Measurements from ENCODE around the gene CNPY4.

Gene CNPY4

DNA sequence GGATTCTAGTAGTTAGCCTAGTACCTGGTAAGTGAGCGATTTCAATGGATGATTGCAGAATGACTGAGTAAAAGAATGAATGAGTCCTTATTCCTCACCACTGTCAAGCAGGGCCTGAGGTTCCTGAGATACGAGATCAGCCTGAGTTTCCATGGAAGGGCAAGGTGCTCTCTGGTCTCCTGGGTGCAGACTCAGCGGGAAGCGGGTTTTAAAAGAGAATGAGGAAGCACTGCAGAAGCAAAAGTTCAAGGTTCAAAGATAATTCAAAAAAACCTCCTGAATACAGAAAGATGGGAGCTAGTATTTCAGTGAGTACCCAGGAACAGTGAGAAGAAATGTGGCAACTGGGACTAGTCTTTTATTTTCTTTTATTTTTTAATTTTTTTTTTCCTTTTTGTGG lies 42.2 kb upstream of the CNPY4 start:
- CTCF ChIA-PET: interaction anchor here (0.6 kb wide), 1 partner anchor 81 kb away, joined by 4 read pairs; no protein-coding TSS in a partner anchor
- H3K27ac ChIP-seq: no peak overlapping the region
- POLR2A ChIA-PET (ENCODE audit: low non-redundant PET): no interaction called here
- no peak for DNase-seq (ENCODE audit: low spot score)
- TF ChIP-seq, protein P1, sequence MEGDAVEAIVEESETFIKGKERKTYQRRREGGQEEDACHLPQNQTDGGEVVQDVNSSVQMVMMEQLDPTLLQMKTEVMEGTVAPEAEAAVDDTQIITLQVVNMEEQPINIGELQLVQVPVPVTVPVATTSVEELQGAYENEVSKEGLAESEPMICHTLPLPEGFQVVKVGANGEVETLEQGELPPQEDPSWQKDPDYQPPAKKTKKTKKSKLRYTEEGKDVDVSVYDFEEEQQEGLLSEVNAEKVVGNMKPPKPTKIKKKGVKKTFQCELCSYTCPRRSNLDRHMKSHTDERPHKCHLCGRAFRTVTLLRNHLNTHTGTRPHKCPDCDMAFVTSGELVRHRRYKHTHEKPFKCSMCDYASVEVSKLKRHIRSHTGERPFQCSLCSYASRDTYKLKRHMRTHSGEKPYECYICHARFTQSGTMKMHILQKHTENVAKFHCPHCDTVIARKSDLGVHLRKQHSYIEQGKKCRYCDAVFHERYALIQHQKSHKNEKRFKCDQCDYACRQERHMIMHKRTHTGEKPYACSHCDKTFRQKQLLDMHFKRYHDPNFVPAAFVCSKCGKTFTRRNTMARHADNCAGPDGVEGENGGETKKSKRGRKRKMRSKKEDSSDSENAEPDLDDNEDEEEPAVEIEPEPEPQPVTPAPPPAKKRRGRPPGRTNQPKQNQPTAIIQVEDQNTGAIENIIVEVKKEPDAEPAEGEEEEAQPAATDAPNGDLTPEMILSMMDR (conservative IDR thresholded peaks at IDR 0.05; ENCODE audit: low read depth): no peak

DNA sequence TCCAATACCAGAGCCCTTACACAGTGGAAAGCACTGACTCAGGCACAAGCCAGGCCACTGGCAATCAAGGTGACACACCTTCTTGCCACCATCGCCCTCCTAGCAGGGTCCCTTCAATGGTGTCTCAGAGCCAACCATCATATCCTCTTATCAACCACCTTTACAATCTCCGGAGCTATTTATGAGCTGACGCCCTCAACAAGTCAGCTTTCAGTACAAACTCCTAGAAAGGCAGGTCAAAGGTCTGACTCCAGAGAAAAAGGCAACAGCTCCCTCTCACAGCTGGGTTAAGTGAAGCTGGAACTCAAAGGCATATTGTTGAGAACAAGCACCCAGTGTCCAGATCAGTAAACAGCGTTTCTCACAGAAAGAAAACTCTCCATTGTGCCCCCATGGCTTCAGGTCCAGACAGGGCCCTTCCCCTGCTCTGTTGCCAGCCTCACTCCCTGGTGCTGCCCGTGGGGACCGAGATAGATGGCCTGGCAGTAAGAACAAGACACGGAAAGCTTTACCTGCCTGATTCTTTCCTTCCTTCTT lies 40.3 kb upstream of the CNPY4 start:
- DNase-seq (ENCODE audit: low spot score): no peak
- CTCF ChIA-PET: interaction anchor here (0.6 kb wide), 2 partner anchors 9 to 128 kb away, joined by 3 to 4 read pairs; no protein-coding TSS in a partner anchor
- TF ChIP-seq, protein P1 (conservative IDR thresholded peaks at IDR 0.05; ENCODE audit: low read depth): no peak
- POLR2A ChIA-PET (ENCODE audit: low non-redundant PET): no interaction called here
- H3K27ac ChIP-seq: peak overlapping the region; percentile 14; the same call in 1 of the 2 replicates

DNA sequence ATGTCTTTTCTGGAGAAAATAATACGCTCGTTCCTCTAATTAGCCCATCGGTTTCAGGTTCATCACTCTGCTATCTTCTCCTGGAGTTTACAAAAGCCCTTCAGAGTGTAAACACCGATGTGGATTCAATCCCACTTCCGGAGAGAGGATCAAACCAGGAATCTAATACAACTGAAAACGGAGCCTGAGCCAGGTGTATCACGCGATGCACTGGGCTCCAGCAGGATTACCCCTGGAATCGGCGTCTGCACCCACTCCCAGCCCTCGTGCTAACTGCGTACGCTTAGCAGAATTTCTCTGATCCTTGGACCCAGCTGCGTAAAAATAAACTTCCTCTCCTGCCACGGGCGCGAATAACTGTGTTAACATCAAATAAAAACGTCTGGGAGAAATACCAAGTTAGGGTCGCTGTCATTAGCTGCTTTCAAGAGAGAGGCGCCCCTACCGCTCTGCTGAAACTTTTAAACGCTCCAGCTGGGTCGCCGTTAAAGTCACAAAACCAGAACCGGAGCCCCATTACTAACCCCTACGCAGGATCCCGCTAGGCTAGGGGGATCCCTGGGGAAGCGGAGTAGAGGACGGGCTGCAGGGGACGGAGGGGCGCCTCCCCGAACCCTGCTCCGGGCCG lies 38.4 kb upstream of the CNPY4 start:
- CTCF ChIA-PET: interaction anchor here (0.6 kb wide), 2 partner anchors 64 to 623 kb away, joined by 3 to 4 read pairs; no protein-coding TSS in a partner anchor
- H3K27ac ChIP-seq: peak overlapping the region; percentile 73
- TF ChIP-seq, protein P1 (conservative IDR thresholded peaks at IDR 0.05; ENCODE audit: low read depth): no peak
- no peak for DNase-seq (ENCODE audit: low spot score)
- POLR2A ChIA-PET (ENCODE audit: low non-redundant PET): no interaction called here

DNA sequence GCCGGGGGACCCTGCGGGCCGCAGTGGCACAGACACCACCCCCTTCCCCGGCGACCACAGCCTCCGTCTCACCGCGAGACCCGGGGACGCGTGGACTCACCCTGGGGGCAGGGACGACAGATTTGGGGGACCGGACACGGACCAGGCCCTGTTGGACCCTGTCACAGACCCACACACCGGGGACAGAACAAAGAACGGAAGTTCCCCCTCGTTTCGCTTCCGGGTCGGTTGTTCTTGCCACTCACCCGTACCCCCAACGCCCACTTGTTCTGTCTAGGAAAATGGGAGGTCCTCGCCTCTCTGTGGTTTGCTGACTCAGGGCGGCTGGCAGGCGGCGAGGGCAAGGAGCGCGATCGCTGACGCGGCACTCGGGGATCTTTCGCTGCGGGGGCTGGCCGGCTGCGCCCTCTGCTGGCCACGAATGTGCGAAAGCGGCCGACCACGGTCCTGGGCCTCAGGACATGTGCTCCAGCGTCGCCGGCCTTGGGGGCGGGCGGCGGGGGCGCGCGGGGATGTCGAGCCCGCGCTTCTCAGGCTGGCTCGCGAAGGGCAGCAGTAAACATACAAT lies 37.8 kb upstream of the CNPY4 start, which contains the start of gene ZNF3:
ZNF3 (minus strand) TSS at position 189 of the 568 bp plus-strand sequence. CDS start 4,366 bp downstream, outside the sequence.
- POLR2A ChIA-PET (ENCODE audit: low non-redundant PET): no interaction called here
- CTCF ChIA-PET: interaction anchor here (0.7 kb wide), 2 partner anchors 13 to 84 kb away, joined by 5 read pairs; no protein-coding TSS in a partner anchor

DNA sequence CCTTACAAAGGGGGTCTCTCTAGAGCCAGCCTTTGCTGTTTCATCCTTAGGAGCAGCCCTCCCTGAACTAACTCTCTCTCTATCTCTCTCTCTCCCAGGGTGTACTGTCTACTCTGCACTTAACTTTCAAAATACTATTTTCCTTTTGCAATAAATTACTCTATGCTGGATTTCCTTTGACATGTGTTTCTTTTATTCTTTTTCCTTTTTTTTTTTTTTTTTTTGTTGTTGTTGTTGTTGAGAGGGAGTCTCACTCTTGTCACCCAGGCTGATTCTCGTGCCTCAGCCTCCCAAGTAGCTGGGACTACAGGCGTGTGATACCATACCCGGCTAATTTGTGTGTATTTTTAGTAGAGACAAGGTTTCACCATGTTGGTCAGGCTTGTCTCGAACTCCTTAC lies 36.5 kb upstream of the CNPY4 start:
- no peak for DNase-seq (ENCODE audit: low spot score)
- TF ChIP-seq, protein P1 (conservative IDR thresholded peaks at IDR 0.05; ENCODE audit: low read depth): no peak
- ChIA-PET POLR2A (ENCODE audit: low non-redundant PET) (no interaction called here), CTCF (interaction anchor here (0.6 to 1.1 kb wide), 3 partner anchors 29 to 89 kb away, joined by 3 read pairs; no protein-coding TSS in a partner anchor)
- H3K27ac ChIP-seq: no peak overlapping the region

More for the DNA sequence above, 37.8 kb upstream of the CNPY4 start, which contains the start of gene ZNF3:
- peak; percentile 95 for DNase-seq (ENCODE audit: low spot score)
- TF ChIP-seq, protein P1 (conservative IDR thresholded peaks at IDR 0.05; ENCODE audit: low read depth): peak; percentile 99
- H3K27ac ChIP-seq: peak within 1 kb of the TSS; percentile 73

DNA sequence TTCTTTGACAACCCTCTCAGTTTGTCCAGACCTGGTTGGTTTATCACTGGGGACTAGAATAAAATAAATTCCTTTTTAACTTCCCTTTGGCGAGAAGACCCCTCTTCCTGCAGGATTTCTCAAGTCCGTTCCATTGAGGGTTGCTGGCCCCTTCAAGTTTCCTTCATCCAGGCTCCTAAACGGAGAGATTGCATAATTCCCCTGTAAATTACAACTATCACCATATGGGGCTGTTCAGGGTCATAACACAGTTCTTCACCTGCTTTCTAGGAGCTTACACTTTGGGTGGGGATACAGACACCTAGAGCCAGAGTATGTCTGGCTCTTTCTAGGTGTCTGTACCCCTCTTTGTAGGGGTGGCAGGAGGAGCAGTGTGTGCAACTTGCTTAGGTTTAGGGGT lies 33.9 kb upstream of the CNPY4 start:
- ChIA-PET POLR2A (ENCODE audit: low non-redundant PET) (no interaction called here), CTCF (interaction anchor here (0.5 kb wide), 1 partner anchor 1493 kb away, joined by 9 read pairs; no protein-coding TSS in a partner anchor)
- TF ChIP-seq, protein P1 (conservative IDR thresholded peaks at IDR 0.05; ENCODE audit: low read depth): no peak
- H3K27ac ChIP-seq: peak overlapping the region; percentile 85
- DNase-seq (ENCODE audit: low spot score): no peak
